AG09319 (cell line): ENCODE results near the gene DSCAM.

Source experiments
- DNase-seq: peaks from one replicate; pipeline ENCODE4 v3.0.0-alpha.2; 2010; ENCODE audit warnings: low read depth; ENCODE audit errors: extremely low read depth
- TF ChIP-seq, protein P1 (sequence below): IDR thresholded peaks from 2 replicates; pipeline ENCODE4 v1.5.1; 2011; ENCODE audit warnings: low read depth, mild to moderate bottlenecking, inconsistent platforms, low read length, moderate library complexity

DSCAM gene

DNA sequence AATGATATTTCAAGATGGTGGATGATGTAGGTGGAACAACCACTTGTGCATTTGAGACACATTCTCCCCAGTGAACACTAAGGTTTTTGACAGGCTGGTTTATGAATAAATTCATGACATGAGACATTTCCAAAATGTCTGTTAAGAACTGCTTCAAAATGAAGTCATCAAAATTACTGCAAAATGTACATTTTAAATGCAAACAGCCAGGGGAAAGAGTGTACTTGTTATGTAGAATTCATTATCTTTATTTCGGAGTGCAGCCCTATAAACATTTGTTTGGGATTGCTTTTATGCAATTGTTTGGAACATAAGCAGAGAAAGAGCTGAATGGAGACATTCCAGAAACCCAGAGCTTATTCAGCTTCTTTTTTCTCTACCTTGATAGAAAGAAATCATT, 49.5 kb downstream of the DSCAM start:
- no peak for DNase-seq
- TF ChIP-seq, protein P1, sequence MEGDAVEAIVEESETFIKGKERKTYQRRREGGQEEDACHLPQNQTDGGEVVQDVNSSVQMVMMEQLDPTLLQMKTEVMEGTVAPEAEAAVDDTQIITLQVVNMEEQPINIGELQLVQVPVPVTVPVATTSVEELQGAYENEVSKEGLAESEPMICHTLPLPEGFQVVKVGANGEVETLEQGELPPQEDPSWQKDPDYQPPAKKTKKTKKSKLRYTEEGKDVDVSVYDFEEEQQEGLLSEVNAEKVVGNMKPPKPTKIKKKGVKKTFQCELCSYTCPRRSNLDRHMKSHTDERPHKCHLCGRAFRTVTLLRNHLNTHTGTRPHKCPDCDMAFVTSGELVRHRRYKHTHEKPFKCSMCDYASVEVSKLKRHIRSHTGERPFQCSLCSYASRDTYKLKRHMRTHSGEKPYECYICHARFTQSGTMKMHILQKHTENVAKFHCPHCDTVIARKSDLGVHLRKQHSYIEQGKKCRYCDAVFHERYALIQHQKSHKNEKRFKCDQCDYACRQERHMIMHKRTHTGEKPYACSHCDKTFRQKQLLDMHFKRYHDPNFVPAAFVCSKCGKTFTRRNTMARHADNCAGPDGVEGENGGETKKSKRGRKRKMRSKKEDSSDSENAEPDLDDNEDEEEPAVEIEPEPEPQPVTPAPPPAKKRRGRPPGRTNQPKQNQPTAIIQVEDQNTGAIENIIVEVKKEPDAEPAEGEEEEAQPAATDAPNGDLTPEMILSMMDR, result no peak

DNA sequence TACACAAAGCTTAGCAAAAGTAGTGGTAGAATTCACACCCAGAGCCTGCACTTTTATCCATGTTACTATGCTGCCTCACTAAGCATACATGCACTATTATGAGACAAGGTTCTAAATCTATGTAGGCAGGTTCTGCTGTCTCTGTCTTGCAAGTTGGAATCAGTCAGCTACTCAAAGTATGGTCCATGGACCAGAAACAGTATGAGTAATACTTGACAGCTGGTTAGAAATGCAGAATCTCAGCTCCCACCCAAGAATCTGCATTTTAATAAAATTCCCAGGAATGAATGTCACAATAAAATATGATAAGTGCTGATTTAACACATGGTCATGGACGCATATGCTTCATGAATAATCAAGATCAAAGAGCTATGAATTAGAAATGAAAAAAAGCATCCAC, 50.5 kb downstream of the DSCAM start:
- TF ChIP-seq, protein P1, result no peak
- no peak for DNase-seq

DNA sequence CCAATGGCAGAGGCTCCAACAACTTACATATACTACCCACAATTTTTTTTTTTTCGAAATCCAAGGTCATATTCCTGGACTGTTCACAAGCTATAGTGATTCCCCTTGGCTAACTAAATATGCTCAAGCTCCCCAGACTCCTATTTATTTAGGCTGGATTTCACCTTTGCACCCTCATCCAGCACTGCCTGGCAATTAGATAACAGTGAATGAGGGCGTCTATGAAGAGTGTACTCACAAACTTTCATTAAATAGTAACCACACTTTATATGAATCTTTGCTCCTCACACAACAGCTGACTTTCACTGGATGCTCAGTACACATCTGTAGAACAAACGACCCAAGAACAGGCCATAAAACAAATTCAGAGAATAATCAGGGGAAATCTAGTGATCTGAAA, 51.6 kb downstream of the DSCAM start:
- DNase-seq, result no peak
- TF ChIP-seq, protein P1, result no peak

DNA sequence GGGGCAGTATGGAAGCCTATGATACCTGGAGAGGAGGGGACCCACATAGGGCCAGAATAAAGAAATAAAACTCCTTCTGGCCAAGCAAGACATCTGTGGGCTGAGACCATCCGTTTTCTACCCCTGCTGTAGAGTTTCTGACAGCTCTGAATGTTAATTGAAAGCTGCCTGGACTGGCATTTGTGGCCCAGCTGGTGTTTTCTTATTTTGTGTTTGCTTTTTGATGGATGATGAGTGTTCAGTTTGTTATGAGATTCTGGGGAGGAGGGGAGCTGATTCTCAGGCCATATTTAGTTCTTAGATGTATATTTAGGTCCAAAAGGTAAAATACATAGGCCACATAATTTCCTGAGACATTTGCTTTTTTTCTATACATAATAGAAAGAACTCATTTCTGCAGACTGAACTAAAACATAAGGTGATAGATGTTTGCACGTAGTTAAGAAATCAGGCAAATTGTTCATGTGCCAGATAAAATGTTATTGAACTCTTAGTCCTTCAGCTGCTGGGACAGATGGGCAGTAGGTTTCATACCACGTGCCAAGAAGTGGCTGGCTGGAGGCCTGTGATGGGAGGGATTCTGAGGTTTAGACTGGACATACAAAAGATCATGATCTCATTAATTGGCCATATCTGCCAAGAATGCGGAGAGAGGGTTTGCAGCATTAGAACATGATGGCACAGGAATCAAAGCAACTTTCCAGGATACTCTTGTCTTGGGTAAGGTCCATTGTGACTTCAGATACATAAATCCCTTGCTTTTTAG, 54.1 kb downstream of the DSCAM start:
- no peak for DNase-seq

DNA sequence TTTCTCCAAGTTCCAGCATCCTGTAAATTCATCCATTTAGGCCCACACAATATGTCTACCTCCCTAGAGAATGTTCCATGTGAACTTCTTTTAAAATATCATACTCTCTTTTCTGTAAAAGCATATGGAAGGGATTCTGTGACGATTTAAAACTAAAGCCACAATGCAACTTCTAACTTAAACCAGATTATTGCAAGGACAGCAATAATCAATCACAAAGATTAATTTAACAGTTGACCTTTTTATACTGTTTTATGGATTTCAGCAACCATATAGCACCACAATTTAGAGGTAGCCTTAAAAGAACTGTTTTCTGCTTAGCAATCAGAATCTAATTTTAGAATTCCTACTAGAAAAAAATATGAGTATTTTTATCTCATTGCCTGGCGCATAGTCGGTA, 58.3 kb downstream of the DSCAM start:
- no peak for DNase-seq
- TF ChIP-seq, protein P1, result no peak

More for the DNA sequence above, 54.1 kb downstream of the DSCAM start:
- TF ChIP-seq, protein P1, result no peak

DNA sequence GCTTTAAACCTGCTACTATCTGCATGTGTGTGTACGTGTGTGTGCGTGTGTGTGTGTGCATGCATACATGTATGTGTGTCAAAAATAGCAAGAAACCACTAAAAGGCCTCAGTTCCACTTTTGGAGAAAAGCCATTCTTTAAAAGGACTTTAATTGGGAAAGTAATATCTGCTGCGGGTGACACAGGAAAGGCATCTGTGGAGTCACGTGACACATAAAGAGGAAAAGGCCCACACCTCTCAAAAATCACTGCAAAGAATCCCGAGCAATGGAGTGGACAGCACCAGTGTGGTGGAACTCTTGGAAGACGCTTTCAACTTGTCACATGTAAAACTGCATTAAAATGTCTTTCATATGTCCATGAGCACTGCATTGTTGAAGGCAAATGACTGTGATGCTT, 63.6 kb downstream of the DSCAM start:
- no peak for DNase-seq
- TF ChIP-seq, protein P1, result no peak

DNA sequence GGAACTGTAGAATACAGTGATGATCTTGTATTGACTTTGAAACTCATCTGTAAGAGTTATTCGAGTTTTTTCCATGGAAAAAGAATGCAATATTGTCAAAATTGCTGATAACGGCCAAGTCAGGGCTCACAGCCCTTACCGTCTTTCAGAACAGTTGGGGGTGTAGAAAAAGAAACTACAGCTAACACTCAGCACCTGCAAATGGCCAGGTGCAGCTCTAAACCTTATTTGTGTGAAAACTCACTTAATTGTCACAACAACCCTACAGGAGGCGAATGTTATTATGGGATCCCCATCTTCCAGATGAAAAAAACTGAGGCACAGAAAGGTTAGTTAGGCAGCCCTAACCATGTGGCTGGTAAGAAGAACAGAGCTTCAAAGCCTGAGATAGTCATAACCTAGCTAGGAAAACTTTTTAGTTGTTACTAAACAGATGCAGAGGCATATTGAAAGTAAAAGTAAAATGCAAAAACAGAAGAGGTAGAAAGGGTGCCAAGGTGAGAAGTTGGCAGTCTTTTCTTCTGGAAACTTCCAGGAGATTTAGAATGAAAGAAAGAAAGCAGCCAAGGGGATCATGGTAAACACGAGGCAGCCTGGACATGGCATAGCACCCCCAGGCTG, 76.4 kb downstream of the DSCAM start:
- no peak for DNase-seq
- TF ChIP-seq, protein P1, result no peak
